Spleen (tissue), 13 donors: Measurements from ENCODE around the gene DCAF12L1. TPM values are rescaled to one million over a fixed set of nuclear protein-coding genes. Genes with fewer than 3 reads are reported as not detected.

Experiments
- DNase-seq: peaks from one replicate; pipeline ENCODE4 v3.0.0-alpha.2; 2020
- H3K27ac ChIP-seq, 8 donors: fragments of 200-600 bp; sonication (generic) in 7 of 8; 1 replicate in 4 of 8; 2 replicates in 4 of 8; pipeline versions ENCODE4 v1.5.0 to v1.8.0; 2016 to 2021; ENCODE audit warnings: inconsistent platforms in 4 of 8, mild to moderate bottlenecking in 4 of 8, moderate library complexity in 1 of 8
- H3K27me3 ChIP-seq, 7 donors: fragments of 200-600 bp; sonication (generic) in 6 of 7; replicated peaks in 1 of 7; 1 replicate in 4 of 7; 2 replicates in 3 of 7; pipeline versions ENCODE4 v1.5.0 to v1.8.0; 2016 to 2021; ENCODE audit warnings: inconsistent platforms in 3 of 7, mild to moderate bottlenecking in 1 of 7
- H3K36me3 ChIP-seq, 6 donors: fragments of 200-600 bp; sonication (generic) in 5 of 6; 1 replicate in 4 of 6; 2 replicates in 2 of 6; pipeline versions ENCODE4 v1.5.0 to v1.8.0; 2016 to 2021; ENCODE audit warnings: inconsistent platforms in 2 of 6
- H3K4me1 ChIP-seq, 6 donors: fragments of 200-600 bp; sonication (generic) in 5 of 6; 1 replicate in 3 of 6; 2 replicates in 3 of 6; pipeline versions ENCODE4 v1.5.0 to v1.8.0; 2016 to 2021; ENCODE audit warnings: inconsistent platforms in 3 of 6
- H3K4me3 ChIP-seq, 8 donors: fragments of 200-600 bp; sonication (generic) in 7 of 8; 1 replicate in 4 of 8; 2 replicates in 4 of 8; pipeline versions ENCODE4 v1.5.0 to v1.8.0; 2016 to 2021; ENCODE audit warnings: inconsistent platforms in 4 of 8, mild to moderate bottlenecking in 4 of 8, moderate library complexity in 2 of 8
- H3K9me3 ChIP-seq, 8 donors: fragments of 200-600 bp; sonication (generic) in 7 of 8; 1 replicate in 4 of 8; 2 replicates in 4 of 8; pipeline versions ENCODE4 v1.5.0 to v1.8.0; 2016 to 2021; ENCODE audit warnings: inconsistent platforms in 4 of 8
- CTCF ChIP-seq, 11 experiments: fragments of 200-600 bp in 7 of 11; fragments of 450-650 bp in 4 of 11; sonication (generic) in 4 of 11; IDR thresholded peaks in 8 of 11; conservative IDR thresholded peaks in 3 of 11; 1 replicate in 7 of 11; 2 replicates in 4 of 11; pipeline versions ENCODE4 v1.4.0 to v1.8.0; 2016 to 2021; ENCODE audit warnings: antibody characterized with exemption in 11 of 11, inconsistent platforms in 4 of 11, mild to moderate bottlenecking in 1 of 11
- POLR2A ChIP-seq, 3 donors: fragments of 450-650 bp; IDR thresholded peaks; one replicate each; pipeline ENCODE4 v1.5.1; 2017; ENCODE audit warnings: antibody characterized with exemption in 3 of 3, mild to moderate bottlenecking in 1 of 3
- POLR2AphosphoS5 ChIP-seq, 3 donors: sonication (generic); formaldehyde crosslinking; IDR thresholded peaks; one replicate each; pipeline ENCODE4 v1.5.1; 2017; ENCODE audit warnings: antibody characterized with exemption in 3 of 3
- WGBS, 5 donors: extraction: QIAGEN DNeasy Blood & Tissue Kit in 3 of 5; methylation state at CpG; one replicate each; pipeline versions ENCODE4 v1.1.5 to v1.1.7; 2013 to 2018; 5-methylcytosine and 5-hydroxymethylcytosine counted together
- intact Hi-C: fragments of 100-400 bp; cut with DNase I; formaldehyde crosslinking; loops from one replicate; pipeline ENCODE4 v1.15.0; 2023; ENCODE audit warnings: low total_unique reads
- long read RNA-seq, 2 donors: transcript quantifications; one replicate each; lab custom pipeline, GENCODE V29; 2026
- polyA plus RNA-seq, 3 donors: library from polyadenylated mRNA; stranded (reverse); fragments of 200-250 nt; gene quantifications; one replicate each; pipeline ENCODE4 v1.2.1, GENCODE V29; 2013
- total RNA-seq, 7 donors: library from RNA; depleted of rRNA in 3 of 7; stranded (reverse); fragments of >200 nt in 3 of 7; fragmentation: NEBNext Ultra II Directional in 4 of 7; extraction: Animal tissue kit (Norgen Biotek cat#: 25700) in 4 of 7; gene quantifications; one replicate each; pipeline versions ENCODE4 v1.1.0 to v1.2.1, GENCODE V29; 2016 to 2021
- donor health status: healthy with polysubstance abuse.
- donor health status: DM: no; HTN: no; CAD: no; lungs with moderate emphysema.
- donor health status: DM: no; HTN: no; CAD: no.
- donor health status: Bipolar disorder and iron deficiency.
- donor health status: healthy.
- donor health status: DM: no; HTN: no; CAD: no.
- donor health status: DM: yes; HTN: yes; CAD: no.

Gene DCAF12L1
- total RNA-seq = 1 to 10 TPM in 5 of 7 donors, under 1 TPM in 2; 0.50 to 4.1 (median 1.7) TPM
- 1 to 10 TPM in 1 of 3 donors, under 1 TPM in 1, not detected in 1; 0.24 to 1.6 TPM for polyA plus RNA-seq
- long read RNA-seq, donor 1 = 0 reads
- long read RNA-seq, donor 2 = 0 reads

GRCh38 chrX:126552313-126553022 is at the start of gene DCAF12L1:
Gene DCAF12L1, minus strand, starts transcription at chrX:126552814. Its CDS starts 206 bp downstream, at chrX:126552608.
- peak; percentile 73 for DNase-seq
- H3K27ac ChIP-seq = no peak within 1 kb of the TSS
- H3K9me3 ChIP-seq = peaks cover 0 to 11% (median 0%) of the 10 kb centered on the region in 8 donors
- TF ChIP-seq CTCF (IDR thresholded peaks at IDR 0.05 in 8 of 11, conservative IDR thresholded peaks at IDR 0.05 in 3 of 11) (no peak), POLR2AphosphoS5 (IDR thresholded peaks at IDR 0.05) (peak in 2 of 3 donors; percentile 52 to 68), POLR2A (IDR thresholded peaks at IDR 0.05) (no peak)
- no peaks in the 10 kb centered on the region for H3K36me3 ChIP-seq
- H3K4me3 ChIP-seq = peak within 1 kb of the TSS in 3 of 8 donors; percentile 12 to 43 (median 29)
- intact Hi-C loops = no loop called here
- peaks cover 0 to 8% (median 0%) of the 10 kb centered on the region in 7 donors for H3K27me3 ChIP-seq
- H3K4me1 ChIP-seq = no peaks in the 10 kb centered on the region
- WGBS, 5 donors = 12 to 56% (median 30%) methylated on average over 8 to 83 of the region's 83 CpGs

GRCh38 chrX:126580877-126581276 is 28.3 kb upstream of the DCAF12L1 start:
- intact Hi-C loops = no loop called here
- Histone ChIP-seq H3K27me3 (peaks cover 0 to 6% (median 0%) of the 10 kb centered on the region in 7 donors), H3K4me3 (no peak overlapping the region), H3K36me3 (no peaks in the 10 kb centered on the region), H3K4me1 (no peaks in the 10 kb centered on the region), H3K9me3 (peaks cover 0 to 4% (median 0%) of the 10 kb centered on the region in 8 donors), H3K27ac (no peak overlapping the region)
- peak; percentile 60 for DNase-seq
- TF ChIP-seq CTCF (IDR thresholded peaks at IDR 0.05 in 8 of 11, conservative IDR thresholded peaks at IDR 0.05 in 3 of 11) (no peak), POLR2A (IDR thresholded peaks at IDR 0.05) (no peak), POLR2AphosphoS5 (IDR thresholded peaks at IDR 0.05) (no peak)
- 38 to 63% (median 45%) methylated on average over 26 to 39 of the region's 39 CpGs; no CpG with 5 or more reads in 1 of the 5 donors for WGBS, 5 donors

- intact Hi-C loops = no loop called here
- no peak overlapping the region for H3K4me3 ChIP-seq
- no peaks in the 10 kb centered on the region for H3K4me1 ChIP-seq
- 25 to 77% (median 42%) methylated on average over 1 of the region's 1 CpG for WGBS, 5 donors
- no peaks in the 10 kb centered on the region for H3K36me3 ChIP-seq
- peaks cover 0 to 2% (median 0%) of the 10 kb centered on the region in 8 donors for H3K9me3 ChIP-seq
- no peak overlapping the region for H3K27ac ChIP-seq
- DNase-seq = no peak
- peaks cover 0 to 2% (median 0%) of the 10 kb centered on the region in 7 donors for H3K27me3 ChIP-seq
- TF ChIP-seq POLR2AphosphoS5 (IDR thresholded peaks at IDR 0.05) (no peak), CTCF (IDR thresholded peaks at IDR 0.05 in 8 of 11, conservative IDR thresholded peaks at IDR 0.05 in 3 of 11) (no peak), POLR2A (IDR thresholded peaks at IDR 0.05) (no peak)
Measured at GRCh38 chrX:126575911-126576310, 23.3 kb upstream of the DCAF12L1 start.

GRCh38 chrX:126557151-126557550 is 4.5 kb upstream of the DCAF12L1 start:
- H3K9me3 ChIP-seq = peaks cover 0 to 5% (median 0%) of the 10 kb centered on the region in 8 donors
- 0 to 32% (median 18%) methylated on average over 1 of the region's 1 CpG for WGBS, 5 donors
- TF ChIP-seq CTCF (IDR thresholded peaks at IDR 0.05 in 8 of 11, conservative IDR thresholded peaks at IDR 0.05 in 3 of 11) (no peak), POLR2AphosphoS5 (IDR thresholded peaks at IDR 0.05) (no peak), POLR2A (IDR thresholded peaks at IDR 0.05) (no peak)
- no peaks in the 10 kb centered on the region for H3K36me3 ChIP-seq
- H3K27me3 ChIP-seq = peaks cover 0 to 6% (median 0%) of the 10 kb centered on the region in 7 donors
- H3K27ac ChIP-seq = no peak overlapping the region
- no peak overlapping the region for H3K4me3 ChIP-seq
- intact Hi-C loops = no loop called here
- DNase-seq = no peak
- H3K4me1 ChIP-seq = no peaks in the 10 kb centered on the region
